Head of caudate nucleus (tissue), 42 donors: Measurements from ENCODE around the gene PDZD7.
A peak's percentile ranks its signal among the peaks of the same experiment; 100 is the strongest.
"Not testable (repeated sequence)": the region's sequence is repeated elsewhere in the genome, so short reads cannot be mapped to it uniquely, and the experiment has no call there.

Source experiments
- DNase-seq, 42 donors: peaks; one replicate each; pipeline versions ENCODE4 v3.0.0 to v3.0.0-alpha.2; 2020 to 2021; ENCODE audit warnings: mixed read lengths in 7 of 42
- intact Hi-C: fragments of 100-400 bp; cut with DNase I; formaldehyde crosslinking; loops from one replicate; pipeline ENCODE4 v1.15.0; 2022

The PDZD7 gene

DNA sequence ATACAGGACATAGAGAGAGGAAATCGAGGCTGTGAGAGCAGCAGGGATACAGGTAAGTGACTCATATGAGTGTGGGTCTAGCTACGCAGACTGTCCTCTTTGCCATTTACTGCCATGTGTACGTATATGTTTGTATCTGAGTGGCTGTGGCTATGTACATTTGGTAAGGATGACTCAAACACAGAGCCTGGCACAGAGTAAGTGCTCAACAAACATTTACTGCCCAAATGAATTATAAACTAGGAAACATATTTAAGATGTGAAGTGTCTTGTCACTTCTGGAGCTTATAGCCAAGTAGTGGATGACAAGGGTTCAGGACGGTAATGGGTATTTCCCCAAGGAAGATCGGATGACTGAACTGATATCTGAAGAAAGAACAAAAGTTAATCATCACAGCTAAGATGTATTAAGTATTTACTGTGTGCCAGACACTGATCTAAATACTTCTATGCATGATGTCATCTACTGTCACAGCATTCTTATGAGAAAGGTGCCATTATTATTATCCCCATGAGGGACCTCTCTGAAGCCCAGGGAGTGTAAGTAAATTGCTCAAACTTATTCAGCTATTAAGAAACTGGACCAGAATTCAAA, 49.7 kb downstream of the PDZD7 start:
- no peak for DNase-seq
- intact Hi-C loops = no loop called here

DNA sequence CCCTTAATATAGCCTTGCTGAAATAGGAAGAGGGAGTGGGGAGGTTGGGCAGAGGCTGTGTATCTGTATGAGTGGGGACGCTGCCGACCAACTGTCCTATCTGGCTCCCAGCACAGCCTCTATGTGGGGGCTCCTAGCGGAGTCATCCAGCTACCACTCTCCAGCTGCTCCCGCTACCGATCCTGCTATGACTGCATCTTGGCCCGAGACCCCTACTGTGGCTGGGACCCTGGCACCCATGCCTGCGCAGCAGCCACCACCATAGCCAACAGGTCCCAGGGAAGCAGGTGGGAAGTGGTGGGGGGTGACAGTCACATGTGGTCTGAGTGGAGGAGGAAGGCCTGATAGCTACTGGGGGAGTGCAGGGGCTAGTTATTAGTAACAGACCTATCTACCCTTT, 50.2 kb downstream of the PDZD7 start:
- intact Hi-C loops = no loop called here
- DNase-seq = peak in 8 of 42 donors; percentile 2 to 25 (median 6)

DNA sequence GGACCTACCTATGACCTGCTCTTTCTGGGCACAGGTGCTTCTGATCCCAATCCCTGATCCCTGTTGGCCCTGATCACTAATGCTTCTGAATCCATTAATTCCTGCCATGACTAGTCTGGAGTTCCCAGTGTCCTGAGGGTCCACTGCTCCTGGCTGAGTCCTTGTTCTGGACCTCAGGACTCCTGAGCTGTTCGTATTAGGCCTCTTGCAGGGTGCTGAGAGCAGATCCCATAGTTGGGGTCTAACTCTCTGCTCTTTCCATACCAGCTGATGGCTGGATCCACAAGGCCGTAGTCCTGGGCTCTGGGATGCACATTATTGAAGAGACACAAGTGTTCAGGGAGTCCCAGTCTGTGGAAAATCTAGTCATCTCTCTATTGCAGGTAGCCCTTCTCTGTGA, 50.6 kb downstream of the PDZD7 start:
- intact Hi-C loops = no loop called here
- DNase-seq = peak in 3 of 42 donors; percentile 3 to 4 (median 4)

DNA sequence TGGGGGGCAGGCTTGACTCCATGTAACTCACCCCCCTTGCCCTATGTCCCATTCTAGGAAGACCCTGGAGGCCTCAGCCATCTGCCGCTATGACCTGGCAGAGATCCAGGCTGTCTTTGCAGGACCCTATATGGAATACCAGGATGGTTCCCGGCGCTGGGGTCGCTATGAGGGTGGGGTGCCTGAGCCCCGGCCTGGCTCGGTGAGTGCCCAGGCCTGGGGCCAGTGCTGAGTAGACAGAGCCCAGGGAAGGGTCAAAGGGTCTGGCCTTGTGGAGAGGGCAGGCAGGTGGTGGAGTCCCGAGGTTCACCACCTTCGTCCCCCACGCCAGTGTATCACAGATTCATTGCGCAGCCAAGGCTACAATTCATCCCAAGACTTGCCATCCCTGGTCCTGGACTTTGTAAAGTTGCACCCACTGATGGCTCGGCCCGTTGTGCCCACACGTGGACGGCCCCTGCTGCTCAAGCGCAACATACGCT, 51.1 kb downstream of the PDZD7 start:
- intact Hi-C loops = no loop called here
- peak in 8 of 42 donors; percentile 1 to 26 (median 18) for DNase-seq

DNA sequence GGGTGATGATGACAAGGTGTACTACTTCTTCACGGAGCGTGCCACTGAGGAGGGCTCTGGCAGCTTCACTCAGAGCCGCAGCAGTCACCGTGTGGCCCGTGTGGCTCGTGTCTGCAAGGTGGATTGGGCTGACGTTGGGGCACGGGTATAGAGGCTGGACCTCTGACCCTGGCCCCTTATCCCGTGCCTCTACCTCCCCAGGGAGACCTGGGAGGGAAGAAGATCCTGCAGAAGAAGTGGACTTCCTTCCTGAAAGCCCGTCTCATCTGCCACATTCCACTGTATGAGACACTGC, 52.1 kb downstream of the PDZD7 start:
- intact Hi-C loops = no loop called here
- DNase-seq = peak in 7 of 42 donors; percentile 2 to 26 (median 6)

DNA sequence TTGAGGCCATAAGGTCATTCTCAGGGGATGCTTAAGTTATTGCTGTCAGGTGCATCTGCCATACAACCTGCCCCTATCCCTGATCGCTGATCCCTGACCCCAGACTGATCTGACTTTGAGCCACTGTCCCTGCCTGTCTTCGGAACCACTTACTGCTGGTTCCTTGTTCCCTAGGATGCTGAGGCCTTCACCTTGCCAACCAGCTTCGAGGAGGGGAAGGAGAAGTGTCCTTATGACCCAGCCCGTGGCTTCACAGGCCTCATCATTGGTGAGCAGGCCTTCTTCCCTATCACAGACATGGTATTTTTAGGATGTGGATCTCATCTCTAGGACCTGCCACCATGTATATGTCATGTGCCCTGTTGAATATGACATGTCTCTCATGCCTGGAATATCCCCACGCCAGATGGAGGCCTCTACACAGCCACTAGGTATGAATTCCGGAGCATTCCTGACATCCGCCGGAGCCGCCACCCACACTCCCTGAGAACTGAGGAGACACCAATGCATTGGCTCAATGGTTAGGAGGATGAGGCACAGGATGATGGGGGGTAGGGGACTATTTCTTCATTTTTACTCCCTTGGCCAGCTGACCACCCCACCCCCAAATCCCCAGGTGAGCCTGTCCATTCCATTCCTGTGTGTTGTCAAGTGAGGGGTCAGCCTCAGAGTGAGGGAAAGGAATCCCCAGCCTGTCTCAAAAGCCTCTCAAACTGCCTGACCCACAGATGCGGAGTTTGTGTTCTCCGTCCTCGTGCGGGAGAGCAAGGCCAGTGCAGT, 52.6 kb downstream of the PDZD7 start:
- peak in 7 of 42 donors; percentile 6 to 22 (median 10) for DNase-seq
- intact Hi-C loops = no loop called here

DNA sequence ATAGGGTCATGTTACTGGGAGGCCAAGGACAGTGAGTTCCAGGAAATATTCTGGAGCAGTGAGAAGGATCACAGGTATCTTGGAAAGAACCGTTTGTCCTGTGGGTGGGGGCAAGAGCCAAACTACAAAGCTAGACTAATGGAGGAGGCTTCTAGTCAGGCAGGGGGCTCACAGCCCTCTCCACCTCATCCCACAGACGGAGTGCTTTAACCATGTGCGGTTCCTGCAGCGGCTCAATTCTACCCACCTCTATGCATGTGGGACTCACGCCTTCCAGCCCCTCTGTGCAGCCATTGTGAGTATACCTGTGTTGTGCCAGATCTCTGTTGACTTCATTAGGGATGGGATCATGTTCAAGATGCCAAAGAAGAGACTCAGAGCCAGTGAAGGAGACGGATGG, 53.5 kb downstream of the PDZD7 start:
- peak in 7 of 42 donors; percentile 3 to 23 (median 6) for DNase-seq
- intact Hi-C loops = no loop called here

DNA sequence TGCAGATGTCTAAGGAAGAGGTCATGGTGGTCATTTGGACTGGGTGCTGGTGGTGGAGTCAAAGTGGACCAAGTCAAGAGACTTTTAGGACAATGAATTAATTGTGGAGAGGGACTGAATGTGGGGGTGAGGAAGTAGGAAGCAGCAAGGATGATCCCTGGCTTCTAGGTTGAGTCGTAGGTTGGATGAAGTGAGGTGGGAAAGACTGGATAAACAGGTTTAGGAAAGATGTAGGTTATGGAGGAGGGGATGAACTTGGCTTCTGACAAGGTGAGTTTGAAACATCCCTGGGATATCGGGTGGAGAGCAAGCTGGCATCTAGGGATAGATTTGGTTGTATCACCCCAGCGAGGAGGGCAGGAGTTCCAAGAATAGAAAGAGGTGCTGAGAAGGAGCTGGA, 54.0 kb downstream of the PDZD7 start:
- intact Hi-C loops = no loop called here
- DNase-seq = peak in 3 of 42 donors; percentile 0 to 9 (median 5)

DNA sequence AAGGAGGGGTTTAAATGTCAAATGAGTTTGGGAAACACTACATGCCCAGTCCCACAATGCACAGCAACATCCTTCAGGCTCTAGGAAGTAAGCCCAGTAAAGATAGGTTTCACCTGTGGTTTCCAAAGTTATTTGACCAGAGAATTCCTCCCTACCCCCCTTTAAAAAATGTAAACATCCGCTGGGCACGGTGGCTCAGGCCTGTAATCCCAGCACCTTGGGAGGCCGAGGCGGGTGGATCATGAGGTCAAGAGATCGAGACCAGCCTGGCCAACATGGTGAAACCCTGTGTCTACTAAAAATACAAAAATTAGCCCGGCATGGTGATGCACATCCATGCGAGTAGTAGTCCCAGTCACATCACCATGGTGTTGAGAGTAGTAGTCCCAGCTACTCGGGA, 55.5 kb downstream of the PDZD7 start:
- DNase-seq = peak in 1 of 42 donors; percentile 3
- intact Hi-C loops = not testable (repeated sequence)

DNA sequence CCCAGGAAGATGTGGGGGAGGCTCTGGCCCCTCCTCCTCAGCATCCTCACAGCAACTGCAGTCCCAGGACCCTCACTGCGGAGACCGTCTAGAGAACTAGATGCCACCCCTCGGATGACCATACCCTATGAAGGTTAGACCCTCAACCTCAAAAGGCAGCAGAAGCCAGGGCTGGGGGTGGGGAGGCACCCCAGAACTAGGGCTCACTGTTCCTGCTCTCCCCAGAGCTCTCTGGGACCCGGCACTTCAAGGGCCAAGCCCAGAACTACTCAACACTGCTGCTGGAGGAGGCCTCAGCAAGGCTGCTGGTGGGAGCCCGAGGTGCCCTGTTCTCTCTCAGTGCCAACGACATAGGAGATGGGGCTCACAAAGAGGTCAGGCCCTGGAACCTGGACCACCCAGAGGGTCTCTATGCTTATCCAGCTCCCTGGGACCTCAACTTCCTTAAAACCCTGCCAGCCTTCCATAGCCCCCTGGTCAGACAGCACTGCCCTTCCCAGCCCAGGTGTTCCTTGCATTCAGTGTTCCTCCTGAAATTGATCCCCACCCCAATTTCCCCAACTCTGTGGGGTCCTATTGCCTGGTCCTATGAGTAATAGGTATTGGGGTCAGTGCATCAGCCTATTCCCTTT, 57.9 kb downstream of the PDZD7 start:
- intact Hi-C loops = no loop called here
- DNase-seq = peak in 3 of 42 donors; percentile 6 to 27 (median 8)

DNA sequence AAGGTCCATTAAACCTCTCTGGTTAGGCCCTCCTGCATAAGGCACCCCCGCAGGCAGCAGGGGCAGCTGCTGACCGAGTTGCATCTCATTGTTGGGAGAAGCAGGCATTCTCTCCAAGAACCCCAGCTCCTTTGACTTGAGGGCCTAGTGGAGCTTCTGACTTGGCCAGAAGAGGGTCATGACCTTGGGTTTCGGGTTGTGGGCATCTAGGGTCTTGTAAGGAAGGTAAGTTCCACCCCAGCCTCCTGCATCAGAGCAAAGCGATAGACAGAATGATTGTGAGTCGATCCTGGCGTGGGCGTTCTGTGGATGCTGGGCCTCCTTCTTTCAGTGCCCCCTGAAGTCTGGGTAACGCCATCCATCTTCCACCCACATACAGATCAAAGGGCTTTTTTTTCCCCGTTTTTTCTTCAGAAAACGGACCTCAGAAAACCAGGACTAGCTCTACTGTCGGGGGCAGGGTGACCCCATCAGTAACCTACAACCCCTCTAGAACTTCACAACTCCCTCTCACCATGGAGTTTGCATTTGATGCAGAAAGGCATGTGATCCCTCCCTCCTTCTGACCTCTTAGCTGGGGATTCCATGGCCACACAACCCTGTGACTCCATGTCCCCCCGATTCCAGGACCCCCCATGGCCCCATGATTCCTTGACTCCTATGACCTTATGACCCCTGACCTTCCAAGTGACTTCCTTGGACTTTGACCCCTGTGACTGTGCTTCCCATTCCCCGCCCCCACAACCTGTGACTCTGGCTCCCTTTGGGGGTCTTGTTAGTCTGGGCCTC, 58.6 kb downstream of the PDZD7 start:
- DNase-seq = peak in 1 of 42 donors; percentile 7
- intact Hi-C loops = no loop called here

DNA sequence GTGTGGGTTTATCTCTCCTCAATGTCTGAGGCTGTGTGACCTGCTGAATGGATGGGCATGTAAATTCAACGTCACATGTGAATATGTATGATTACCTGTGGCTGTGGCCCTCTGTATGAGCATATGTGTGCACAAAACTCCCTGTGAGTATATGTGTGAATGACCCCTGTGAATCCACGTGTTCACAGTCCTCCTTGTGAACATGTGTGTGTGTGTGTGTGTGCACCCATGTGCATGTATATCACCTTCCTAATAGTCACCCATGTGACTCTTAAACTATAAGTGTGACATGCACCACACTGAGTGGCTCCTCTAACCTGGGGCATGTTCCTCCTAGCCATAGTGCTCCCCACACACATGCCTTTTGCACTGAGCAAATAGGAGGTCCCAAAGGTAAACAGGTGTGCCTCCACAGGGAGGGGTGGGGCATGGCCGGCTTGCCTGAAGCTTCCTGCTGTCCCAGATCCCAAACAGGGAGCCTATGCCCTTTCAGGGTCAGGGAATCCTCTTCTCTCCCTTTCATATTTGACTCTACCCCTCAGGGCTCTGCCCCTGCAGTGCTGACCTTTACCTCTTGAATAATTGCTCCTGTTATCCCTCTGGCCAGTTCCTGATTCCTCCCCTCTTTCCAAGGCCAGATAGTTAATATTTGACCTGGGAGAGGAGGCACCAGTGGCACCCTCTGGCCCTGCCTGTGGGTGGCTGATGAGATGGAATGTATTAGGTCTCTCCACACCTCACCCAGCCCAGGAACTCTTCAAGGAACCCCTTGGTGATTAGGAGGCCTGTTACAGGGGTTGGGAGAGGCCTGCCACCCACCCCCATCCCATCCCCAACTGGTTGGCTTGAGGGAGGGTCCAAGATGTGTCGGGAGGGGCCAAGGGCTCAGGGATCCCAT, 59.8 kb downstream of the PDZD7 start:
- peak in 1 of 42 donors; percentile 5 for DNase-seq
- intact Hi-C loops = no loop called here

DNA sequence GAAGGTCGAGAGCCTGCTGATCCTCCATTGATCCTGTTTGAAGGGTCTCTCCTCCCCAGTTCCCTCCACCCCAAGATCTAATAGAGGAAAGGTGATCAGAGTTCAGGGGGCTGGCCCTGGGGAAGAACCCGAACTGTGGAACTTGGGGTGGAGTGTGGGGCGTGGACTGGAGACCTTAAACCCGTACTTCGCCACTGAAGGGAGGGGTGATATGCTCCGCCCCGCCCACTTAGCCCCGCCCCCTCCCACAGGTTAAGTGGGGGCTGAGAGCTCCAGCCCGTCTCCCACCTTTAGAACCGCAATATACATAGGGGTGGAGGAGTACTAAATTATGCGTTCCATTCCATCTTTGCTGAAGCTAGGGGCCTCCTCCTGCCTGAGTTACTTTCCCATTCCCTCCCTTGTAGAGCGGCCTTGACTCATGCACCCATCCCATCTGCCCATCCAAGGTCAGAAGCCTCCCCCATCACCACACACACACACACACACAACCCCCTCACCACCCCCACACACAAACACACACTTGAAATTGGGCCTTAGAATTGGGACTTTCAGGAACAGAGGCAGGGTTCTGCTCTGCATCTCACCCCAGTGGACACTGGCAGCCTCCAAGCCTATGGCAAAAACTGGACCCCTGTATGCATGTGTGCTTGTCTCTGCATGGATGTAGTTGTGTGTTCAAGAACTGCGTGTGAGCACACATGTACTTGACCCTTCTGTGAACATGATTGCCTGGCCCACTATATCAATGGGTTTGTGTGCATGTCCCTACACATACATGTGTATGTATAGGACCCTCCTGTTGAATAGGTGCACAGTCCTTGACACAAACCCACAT, 60.6 kb downstream of the PDZD7 start:
- DNase-seq = peak in 22 of 42 donors; percentile 21 to 67 (median 42)

DNA sequence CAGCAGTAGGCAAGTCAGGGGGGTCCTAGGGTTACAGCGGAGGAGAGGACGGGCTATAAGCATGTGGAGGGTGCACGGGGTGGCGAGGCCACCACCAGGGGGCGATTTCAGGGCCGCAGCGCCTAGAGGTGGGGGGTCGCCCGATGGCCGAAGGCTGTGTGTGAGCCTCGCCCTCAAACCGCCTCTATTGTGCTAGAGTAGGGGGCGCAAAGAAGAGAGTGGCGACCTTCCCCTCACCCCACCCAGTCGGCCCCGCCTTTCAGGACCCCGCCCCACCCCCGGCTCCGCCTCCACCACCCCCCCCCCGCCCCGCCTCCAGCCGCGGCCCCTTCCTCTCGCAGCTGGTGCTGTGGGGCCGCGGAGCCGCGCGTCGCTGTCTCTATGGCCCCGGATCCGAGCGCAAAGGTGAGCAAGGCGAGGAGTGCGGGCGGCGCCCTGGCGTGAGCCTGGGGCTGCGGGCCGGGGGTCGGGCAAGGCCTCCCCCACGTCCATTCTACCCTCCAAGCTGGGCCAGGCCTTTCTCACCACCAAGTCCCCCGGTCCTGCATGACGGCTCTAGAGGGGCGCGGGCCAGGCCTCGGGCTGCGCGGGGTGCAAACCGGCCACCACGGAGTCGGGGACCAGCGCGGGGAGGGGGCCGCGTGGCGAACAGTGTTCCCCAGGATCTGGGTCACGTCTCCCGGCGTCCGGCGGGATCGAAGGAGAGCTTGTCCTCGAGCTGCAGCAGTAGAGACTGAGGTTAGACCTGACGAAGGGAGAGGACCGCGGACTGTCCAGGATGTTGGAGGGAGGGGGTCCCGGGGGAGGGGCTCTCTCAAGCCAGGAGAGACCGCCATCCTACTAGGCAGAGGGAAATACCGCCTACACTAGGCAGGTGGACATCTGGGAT, 61.5 kb downstream of the PDZD7 start, which contains the start of gene SEMA4G:
TSS of gene SEMA4G (plus strand) at position 318 of the 889 bp plus-strand sequence. CDS start 3,409 bp downstream, outside the sequence.
- DNase-seq = peak in 30 of 42 donors; percentile 14 to 73 (median 46)
- intact Hi-C loops = no loop called here

More for the DNA sequence above, 60.6 kb downstream of the PDZD7 start:
- intact Hi-C loops = no loop called here

DNA sequence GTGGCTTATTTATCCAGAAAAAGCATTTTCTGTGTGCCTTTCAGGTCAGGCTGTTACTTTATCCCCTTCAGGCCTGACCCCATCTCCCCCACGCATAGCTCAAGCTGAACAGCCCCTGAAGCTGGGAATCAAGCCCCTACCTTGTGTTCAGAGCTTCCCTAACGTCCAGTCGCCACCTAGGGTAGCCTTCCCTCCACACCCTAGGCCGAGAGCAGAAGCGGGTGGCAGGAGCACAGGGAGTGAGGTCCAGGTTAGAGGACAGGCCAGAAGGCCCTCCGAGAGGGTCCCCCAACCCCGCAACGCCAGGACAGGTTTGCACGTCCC, 62.1 kb downstream of the PDZD7 start:
- intact Hi-C loops = no loop called here
- no peak for DNase-seq

DNA sequence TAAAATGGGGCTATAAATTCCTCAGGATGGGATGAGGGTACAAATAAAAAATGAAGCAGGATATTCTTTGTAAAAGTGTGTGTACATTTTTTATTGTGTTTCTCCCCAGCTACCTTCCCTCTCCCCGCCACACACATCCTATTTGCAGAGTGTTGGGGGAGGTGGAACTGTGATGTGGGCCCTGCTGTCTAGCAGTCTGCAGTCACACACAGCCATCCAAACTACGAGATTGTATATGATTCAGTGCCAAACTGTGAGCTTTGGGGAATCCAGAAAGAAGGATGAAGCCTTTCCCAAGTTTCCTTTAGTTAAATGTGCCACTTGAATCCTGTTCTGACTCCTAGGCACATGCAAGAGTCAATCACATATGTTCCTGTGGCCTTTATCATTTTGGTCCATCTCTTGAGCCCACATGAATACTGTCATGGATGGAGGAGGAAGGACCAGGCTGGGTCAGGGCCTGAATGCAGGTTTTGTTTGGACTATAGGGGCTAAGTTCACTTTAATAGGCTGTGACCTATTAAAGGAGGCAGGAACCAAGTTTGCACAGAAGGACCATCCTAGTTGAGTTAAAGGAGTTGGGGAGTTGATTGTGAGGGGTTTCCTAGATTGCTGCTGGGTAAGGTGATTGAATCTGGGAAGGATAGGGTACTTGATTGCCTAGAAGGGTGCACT, 62.7 kb downstream of the PDZD7 start:
- intact Hi-C loops = no loop called here
- DNase-seq = peak in 1 of 42 donors; percentile 24
